GM19023 (cell line): ENCODE data around the gene TSR3.

Experiments
- ATAC-seq: cut with Tn5 transposase; IDR thresholded peaks from one replicate; pipeline ENCODE4 v1.9.1; 2021; ENCODE audit warnings: mild to moderate bottlenecking, moderate library complexity; ENCODE audit not compliant: unreplicated experiment

The TSR3 gene

DNA sequence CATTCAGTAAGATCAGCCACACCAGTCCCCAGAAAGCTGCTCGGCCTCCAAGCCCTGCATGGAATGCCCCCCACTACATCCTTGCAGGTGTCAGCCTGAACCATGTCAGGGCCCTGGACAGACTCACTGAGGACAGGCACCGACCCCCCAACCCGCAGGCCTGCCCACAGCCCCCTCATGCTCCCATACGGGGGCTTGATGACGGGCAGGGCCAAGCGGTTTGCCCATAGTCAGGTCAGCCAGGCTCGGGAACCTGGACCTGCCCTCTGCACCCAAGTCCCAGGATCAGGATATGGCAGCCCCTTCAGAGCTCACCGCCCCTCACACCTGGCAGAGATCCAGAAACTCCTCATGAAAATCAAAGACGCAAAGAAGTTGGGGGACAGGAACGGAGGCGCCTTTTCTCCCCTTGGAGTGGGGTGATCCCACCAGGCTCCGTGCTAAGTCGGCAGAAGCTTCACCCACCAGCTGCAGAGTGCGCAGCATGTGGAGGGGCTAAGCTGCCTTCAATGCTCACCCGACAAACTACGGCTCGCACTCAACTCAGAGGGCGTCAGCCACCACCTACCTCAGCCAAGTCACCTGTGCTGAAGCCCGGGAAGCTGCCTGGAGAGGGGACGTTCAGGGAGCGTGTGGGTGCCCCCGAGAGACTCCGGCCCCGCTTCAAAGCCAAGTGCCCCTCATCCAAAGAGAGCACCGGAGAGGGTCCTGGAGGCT is 26.6 kb upstream of the TSR3 start:
- no peak for ATAC-seq

DNA sequence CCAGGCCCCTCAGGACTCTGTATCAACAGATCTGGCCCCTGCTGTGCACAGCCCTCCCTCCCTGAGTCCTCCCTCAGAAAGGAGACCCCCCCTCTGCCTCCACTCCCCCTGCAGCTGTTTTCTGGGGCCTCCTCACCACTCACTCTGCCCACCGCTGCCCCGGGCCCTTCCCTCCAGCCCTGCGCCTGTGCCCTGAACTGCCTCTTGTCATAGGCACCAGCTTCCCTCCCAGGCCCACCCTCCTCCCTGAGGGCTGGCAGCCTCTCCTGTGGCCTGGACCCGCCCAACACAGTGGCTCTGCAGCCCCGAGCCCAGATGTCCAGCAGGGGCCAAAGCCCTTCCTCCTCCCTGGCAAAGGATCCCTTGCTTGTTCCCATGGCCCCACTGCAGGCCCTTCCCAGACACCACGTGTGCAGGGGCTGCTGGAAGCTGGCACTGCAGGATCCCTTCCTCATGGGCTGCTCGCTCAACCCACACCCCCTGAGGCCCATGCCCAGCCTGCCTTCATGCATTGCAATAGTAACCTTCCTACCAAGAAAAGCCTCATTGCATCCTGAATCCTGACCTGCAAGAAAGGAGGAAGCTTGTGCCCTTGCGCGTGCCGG is 25.8 kb upstream of the TSR3 start:
- ATAC-seq: no peak

DNA sequence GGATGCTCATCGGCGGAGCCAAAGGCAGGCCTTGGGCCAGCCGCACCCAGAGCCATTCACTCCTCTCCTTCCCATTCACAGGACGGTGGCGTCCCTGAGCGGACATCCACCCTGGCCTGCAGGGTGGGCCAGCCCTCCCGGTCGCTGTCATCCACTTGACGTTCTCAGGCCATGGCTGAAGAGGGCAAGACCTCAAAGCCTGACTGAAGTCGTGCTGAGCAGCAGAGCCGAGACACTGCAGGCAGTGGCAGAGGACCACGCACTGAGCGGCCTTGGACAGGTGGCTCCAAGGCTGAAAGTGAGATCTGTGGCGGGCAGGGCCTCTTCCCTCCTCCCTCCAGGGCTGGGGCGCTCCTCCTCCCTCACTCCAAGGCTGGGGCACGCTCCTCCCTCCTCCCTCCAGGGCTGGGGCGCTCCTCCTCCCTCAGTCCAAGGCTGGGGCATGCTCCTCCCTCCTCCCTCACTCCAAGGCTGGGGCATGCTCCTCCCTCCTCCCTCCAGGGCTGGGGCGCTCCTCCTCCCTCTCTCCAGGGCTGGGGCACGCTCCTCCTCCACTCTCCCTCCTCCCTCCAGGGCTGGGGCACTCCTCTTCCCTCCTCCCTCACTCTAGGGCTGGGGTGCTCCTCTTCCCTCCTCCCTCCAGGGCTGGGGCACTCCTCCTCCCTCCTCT is 24.2 kb upstream of the TSR3 start:
- ATAC-seq: no peak

DNA sequence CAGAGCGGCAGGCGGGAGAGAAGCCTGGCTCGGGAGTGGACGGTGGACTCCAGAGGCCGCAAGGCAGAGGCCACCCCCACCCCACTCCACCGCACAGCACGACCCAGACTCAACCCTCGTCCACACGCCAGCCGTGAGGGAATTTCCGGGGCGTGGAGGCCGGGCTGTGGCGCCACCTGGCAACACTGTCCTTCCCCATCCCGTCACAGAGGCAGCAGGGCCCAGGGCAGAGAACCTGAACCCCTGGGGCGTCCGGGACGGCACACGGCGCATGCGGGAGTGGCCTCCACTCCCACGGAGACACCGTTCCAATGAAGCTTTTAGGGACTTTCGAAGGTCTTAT is 23.6 kb upstream of the TSR3 start:
- ATAC-seq: no peak

DNA sequence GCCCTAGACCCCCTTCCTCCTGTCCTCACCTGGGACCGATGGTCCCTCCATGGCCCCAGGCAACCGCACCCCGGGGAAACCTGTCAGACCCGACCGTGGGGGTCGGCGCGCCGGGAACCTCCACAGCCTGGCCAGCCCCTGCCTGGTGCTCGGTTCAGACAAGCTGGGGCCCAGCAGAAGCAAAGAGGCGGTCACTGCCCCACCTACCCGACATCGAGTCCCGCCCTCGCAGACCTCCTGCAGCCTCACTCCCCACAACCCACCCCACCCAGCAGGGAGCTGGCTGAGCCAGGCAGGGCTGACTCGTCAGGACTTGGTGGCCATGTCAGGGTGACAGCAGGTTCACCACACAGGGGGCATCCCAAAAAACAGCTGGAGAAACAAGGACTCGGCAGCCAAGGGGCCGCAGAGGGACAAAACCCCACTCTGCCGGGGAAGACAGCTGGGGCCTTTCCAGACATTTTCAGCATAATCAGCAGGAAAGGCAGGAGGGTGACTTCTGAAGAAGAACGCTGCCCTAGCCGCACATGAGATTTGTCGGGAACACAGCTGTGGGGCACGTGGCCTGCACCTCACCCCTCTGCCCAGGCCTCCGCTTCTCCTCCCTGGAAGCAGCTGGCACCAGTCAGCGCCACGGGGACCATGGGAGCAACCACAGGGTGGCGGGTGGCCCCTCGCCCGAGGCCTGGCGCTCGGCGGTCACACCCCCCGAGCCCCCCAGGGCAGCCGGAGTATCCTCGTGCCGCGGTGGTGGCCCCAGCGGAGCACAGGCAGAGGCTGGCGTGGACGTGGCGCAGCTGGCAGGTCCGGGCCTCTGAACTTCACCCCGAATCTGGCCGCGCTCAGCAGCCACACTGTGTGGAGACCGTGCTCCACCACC is 23.0 kb upstream of the TSR3 start:
- ATAC-seq: no peak

DNA sequence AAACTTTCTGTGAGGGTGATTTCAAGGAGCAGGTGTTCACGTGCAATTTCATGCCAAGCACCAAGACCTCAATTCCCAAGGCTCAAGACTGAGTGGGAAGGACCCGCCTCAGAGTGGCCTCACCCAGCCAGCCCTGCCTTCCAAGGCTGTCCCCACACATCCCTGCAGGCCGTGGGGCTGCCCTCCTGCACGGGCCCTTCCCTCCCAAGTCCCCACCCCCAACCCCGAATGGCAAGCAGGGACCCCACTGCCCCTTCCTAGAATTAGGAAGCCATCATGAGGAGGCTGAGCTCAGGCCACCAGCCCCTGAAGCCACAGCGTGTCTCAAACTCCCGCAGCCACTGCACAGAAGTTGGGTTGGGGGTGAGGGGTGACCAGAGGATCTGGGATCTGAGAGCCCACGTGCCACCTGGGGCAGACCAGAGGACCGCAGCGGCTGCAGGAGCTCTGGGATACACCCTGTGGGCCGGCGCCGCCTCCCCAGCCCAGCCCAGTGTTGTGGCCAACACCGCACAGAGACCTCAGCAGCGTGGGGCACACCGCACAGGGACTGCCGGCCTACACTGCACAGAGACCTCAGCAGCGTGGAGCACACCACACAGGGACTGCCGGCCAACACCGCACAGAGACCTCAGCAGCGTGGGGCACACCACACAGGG is 20.7 kb upstream of the TSR3 start:
- no peak for ATAC-seq

DNA sequence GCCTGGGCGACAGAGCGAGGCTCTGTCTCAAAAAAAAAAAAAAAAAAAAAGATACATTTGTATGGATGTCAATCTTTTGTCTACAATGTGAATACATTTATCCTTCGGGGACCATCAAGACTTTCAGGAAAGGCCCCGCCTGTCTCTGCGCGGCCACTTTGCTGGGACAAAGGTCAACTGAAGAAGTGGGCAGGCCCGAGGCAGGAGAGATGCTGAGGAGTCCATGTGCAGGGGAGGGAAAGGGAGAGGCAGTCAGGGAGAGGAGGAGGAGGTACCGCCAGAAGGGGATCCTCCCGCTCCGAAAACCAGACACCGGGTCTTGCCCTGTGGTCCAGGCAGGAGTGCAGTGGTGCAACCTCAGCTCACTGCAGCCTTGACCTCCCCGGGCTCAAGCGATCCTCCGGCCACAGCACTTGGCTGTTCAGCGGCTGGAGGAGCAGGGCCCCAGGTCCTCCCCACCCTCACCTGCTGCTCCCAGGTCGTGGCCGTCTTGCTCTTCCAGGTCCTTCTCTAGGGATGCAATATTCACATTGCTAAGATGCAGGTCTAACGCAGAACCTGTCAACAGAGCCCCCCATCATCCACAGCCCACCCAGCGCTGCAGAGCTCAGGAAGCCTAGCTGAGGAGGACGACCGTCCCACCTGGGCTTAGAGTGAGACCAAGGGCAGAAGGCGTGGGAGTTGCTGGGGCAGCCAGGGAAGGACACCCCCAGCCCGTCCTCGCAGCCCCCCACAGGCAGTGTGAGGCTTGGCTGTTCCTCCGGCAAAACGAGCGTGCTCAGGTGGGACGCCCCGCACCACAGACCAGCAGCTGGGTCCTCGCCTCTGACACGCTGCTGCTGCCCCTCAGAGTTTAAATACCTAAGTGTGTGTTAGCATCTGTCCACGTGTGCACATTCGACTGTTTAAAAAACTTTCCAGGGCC is 19.6 kb upstream of the TSR3 start:
- no peak for ATAC-seq

DNA sequence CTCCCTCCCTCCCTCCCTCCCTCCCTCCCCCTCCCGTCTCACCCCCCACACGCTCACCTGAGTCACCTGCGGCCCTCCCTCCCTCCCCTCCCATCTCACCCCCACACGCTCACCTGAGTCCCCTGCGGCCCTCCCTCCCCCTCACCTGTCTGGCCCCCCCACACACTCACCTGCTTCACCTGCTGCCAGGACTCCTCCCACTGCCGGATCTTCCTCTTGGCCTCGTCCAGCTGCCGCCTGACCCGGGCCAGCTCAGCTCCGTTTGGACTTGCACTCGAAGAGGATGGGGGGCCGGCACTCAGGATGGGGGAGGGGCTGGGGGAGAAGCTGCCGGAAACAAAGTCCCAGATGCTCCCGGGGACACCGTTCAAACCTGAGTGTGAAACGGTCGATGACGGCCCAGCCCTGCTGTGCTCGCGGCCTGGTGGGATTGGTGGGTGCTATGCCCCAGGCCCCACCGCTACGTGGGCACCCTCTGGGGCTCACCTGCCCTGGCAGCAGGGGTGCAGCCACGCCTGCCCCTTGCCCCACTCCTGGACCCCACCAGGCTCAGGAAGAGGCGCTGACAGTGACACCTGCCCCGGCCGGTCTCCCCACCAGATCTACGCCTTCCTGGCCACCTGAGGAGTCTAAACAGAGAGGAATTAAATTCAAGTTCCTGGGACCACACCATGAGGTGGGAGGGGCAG is 16.0 kb upstream of the TSR3 start:
- ATAC-seq: no peak

DNA sequence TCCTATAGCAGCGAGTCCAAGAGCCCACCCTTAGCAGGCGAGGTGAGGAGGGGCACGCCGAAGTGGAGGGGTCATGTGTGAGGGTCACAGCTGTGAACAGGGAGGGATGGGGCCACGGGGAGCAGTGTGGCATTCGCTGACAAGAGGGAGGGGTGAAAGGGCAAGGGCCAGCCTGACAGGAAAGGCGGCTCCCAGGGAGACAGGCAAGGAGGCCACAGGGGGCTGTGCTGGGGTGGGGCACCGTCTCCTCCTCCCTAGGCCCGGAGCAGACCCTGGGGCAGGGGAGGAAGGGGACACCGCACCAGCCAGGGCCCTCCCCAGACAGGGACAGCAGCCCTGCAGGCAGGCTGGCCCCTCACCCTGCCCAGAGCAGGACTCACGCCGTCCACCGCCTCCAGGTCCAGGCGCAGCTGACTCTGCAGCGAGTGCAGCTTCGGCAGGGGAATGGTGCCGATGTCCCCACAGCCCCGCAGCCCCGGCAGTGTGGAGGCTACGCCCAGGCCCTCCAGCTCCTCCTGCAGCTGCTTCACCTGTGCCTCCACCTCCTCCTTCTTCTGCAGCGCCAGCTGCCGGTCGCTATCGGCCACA is 15.1 kb upstream of the TSR3 start:
- ATAC-seq: no peak

DNA sequence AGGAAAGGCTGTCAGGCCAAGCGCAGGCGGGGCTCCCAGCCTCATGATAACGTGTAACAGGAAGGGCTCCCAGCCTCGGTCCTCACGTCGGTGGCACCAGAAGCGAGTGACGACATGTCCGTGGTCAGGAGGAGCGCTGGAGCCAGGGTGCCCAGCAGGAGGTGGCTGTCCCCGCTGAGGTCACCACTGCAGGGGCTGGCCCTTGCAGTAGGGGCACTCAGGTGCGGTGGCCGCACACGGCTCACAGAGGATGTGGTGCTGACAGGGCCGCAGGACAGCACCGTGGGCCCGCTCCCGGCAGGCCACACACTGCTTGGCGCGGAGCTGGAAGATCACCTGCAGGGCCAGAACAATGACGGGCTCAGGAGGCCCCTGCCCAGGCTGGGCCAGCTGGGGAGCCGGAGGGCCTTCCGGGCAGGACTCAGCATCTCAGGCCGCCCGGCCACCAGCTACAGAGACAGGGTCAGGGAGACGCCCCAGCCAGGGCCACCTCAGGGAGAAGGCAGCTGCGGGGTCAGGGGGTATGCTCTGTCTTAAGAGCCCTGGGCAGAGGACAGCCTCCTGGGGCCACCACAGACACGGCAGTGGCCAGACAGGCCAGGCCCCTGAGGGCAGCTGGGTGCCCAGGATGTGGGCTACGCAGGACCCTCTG is 14.5 kb upstream of the TSR3 start:
- ATAC-seq: no peak

DNA sequence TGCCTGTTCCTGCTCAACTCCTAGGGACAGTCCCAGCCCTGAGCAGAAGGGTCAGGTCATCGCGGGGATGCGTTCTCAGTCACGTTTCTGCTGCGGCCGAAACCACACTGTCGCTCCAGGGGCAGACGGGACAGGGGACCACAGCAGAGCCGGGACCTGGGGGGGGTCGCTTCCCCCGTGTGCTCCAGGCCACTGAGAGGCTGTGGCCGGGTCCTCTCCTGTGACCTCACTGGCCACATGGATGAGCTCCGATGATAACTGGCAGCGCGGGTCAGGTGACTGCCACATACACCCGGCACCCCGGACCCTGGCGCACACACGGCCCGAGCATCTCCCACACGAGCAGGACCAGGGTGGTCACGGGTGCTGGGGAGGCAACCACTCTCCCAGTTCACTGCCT is 12.8 kb upstream of the TSR3 start:
- ATAC-seq: no peak

DNA sequence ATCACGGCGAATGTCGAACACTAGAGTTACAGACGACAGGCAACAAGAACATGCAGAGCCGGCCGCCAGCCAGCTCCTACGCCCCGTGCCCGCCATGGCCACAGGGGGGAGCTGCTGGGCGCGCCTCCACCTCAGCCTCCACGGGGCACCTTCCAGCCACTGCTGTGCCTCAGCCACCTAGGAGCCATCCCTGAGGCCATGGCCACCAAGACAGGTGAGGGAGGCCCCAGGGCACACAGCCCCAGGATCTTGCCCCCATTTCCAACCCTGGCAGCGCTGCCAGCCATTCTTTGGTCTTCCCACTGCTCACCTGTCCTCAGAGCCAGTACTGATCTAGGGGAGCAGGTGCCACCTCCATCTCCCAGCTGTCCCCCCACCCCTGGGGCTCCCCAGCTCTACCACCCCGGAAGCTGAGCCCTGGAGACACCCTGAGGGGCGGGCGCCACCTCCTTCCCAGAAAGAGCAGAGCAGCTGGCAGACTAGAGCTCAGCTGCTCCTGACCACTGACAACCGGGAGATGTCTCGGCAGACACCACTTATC is 11.9 kb upstream of the TSR3 start:
- no peak for ATAC-seq

DNA sequence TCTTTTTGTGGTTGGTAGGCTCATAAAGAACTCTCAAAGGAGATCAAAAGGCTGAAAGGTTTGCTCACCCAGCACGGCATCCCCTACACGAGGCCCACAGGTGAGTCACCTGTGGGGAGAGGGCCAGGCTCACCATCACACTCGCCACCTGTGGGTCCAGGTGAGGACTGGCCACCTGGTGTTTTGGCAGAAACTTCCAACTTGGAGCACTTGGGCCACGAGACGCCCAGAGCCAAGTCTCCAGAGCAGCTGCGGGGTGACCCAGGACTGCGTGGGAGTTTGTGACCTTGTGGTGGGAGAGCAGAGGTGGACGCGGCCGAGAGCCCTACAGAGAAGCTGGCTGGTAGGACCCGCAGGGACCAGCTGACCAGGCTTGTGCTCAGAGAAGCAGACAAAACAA is 11.1 kb upstream of the TSR3 start:
- ATAC-seq: no peak

DNA sequence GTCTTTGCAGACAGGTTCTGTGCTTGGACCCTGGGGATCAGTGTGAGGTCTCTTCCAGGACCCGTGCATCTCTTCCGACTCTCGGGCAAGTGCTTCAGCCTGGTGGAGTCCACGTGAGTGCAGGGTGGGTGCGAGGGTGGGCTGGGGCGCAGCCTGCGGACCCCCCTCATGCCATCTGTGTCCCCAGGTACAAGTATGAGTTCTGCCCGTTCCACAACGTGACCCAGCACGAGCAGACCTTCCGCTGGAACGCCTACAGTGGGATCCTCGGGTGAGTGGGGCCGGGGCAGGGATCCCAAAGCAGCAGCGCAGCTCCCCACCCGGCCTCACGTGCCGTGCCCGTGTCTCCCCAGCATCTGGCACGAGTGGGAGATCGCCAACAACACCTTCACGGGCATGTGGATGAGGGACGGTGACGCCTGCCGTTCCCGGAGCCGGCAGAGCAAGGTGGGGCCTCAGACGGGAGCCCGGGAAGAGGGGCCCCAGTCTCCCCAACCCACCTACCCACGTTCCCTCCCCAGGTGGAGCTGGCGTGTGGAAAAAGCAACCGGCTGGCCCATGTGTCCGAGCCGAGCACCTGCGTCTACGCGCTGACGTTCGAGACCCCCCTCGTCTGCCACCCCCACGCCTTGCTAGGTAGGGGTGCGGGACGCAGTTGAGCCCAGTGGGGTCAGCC is 10.1 kb upstream of the TSR3 start:
- ATAC-seq: no peak

DNA sequence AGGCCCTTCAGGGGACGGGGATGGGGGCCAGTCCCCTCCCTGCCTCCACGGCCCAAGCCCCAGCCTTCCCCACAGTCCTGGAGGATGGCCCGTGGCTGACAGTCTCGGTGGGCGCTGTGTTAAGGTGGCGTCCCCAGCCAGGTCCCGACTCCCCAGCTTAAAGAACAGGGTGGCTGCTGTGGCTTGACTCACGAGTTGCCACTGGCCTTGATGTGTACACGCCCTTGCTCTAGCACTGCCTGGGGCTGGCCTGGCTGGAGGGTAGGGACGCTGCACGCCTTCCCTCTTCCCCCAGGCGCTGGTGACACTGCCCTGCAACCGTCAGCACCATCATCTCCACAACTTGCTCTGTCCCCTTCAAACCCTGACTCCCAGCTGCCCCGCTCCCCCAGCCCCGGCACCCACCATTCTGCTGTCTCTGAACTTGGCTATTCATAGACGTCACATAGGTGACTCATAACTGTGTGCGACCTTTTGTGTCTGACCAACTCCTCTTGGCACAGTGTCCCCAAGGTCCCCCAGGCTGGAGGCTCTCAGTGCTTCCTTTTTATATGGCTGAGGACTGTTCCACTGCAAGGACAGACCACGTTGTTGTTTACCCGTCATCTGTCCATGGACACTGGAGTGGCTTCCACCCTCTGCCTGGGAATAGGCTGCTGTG is 6.4 kb upstream of the TSR3 start:
- ATAC-seq: no peak

DNA sequence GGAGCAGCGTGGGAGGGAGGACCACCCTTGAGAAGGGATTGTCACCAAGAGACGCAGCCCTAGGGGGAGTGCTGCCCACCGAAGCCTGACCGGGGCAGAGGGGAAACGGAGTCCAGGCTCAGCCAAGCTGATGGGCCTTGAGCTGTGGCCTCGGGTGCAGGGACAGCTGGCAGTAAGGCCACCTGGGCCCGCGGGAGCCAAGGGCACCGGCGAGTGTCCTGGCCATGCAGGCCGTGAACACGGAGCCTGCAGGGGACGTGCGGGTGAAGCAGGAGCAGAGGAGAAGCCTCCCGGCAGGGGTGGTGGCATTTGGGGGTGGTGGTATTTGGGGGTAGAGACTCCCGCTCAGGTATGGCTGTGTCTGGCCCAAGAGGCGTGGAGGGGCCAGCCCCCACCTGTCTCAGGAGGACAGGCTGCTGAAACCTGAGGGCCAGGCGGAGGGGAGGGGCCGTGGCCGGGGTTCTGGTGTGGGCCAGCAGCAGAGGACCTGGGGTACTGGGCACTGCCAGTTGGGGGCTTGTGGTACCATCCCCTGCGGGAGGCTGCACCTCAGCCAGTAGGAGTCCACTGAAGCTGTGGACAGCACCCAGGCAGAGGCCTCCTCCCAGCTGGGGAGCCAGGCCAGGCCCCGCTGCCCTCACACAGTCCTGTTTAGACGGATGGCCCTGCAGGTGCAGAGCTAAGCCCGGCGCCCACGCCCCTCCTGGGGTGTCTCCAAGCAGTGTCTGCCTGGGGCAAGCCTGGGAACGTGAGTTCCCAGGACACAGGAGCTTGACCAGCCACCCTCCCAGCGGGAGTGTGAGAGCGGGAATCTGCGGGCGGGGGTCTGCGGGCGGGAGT is 4.6 kb upstream of the TSR3 start:
- no peak for ATAC-seq
